Upper lobe of left lung (tissue), 4 donors: Measurements from ENCODE around the gene OGDH.

ENCODE experiments used
- CTCF ChIP-seq, 6 experiments: fragments of 450-650 bp in 4 of 6; fragments of 200-600 bp in 2 of 6; sonication (generic) in 2 of 6; IDR thresholded peaks; one replicate each; pipeline ENCODE4 v1.5.1; 2016 to 2019; ENCODE audit warnings: antibody characterized with exemption in 6 of 6
- POLR2A ChIP-seq, 4 donors: fragments of 450-650 bp; IDR thresholded peaks; one replicate each; pipeline ENCODE4 v1.5.1; 2016 to 2017; ENCODE audit warnings: antibody characterized with exemption in 4 of 4, mild to moderate bottlenecking in 2 of 4

GRCh38 chr7:44654255-44654796, 47.9 kb downstream of the OGDH start:
- TF ChIP-seq CTCF (IDR thresholded peaks at IDR 0.05): no peak
- TF ChIP-seq POLR2A (IDR thresholded peaks at IDR 0.05): no peak
